Liver (tissue), 3 donors: ENCODE results near the gene COL24A1.

Experiments used
- SP1 ChIP-seq: IDR thresholded peaks from 2 replicates; pipeline ENCODE4 v1.6.1; 2018; ENCODE audit warnings: antibody characterized with exemption, mild to moderate bottlenecking
- TF ChIP-seq, protein P1 (sequence below): fragments of 150-350 bp; IDR thresholded peaks from 2 replicates; pipeline ENCODE4 v1.5.1; 2017; ENCODE audit warnings: improper control_type of control experiment, low read depth, low read length; ENCODE audit not compliant: missing input control
- donor health status: healthy.
- donor health status: healthy.

DNA sequence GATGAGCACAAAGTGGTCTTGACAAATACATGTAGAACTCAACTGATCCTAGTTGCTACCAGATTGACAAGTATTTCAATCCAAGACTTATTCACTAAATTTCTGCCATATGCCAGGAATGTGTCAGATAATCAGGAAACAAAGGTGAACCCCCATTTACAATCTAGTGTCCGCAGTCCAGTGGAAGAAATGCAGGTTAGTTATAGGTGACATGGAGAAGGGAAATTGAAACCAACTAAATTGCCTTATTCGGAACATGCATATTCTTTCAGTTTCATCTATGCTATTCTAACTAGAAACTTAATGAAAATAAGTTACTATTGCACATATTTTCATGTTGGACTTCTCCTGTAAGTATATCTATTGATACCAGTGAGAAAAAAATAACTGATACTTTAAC, 209.4 kb downstream of the COL24A1 start:
- TF ChIP-seq, protein P1, sequence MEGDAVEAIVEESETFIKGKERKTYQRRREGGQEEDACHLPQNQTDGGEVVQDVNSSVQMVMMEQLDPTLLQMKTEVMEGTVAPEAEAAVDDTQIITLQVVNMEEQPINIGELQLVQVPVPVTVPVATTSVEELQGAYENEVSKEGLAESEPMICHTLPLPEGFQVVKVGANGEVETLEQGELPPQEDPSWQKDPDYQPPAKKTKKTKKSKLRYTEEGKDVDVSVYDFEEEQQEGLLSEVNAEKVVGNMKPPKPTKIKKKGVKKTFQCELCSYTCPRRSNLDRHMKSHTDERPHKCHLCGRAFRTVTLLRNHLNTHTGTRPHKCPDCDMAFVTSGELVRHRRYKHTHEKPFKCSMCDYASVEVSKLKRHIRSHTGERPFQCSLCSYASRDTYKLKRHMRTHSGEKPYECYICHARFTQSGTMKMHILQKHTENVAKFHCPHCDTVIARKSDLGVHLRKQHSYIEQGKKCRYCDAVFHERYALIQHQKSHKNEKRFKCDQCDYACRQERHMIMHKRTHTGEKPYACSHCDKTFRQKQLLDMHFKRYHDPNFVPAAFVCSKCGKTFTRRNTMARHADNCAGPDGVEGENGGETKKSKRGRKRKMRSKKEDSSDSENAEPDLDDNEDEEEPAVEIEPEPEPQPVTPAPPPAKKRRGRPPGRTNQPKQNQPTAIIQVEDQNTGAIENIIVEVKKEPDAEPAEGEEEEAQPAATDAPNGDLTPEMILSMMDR, result no peak
- no peak for TF ChIP-seq SP1
